HepG2 (cell line): ENCODE measurements around the gene ARL5A. TPM values are rescaled to one million over a fixed set of nuclear protein-coding genes. Genes with fewer than 3 reads are reported as not detected.

ENCODE experiments used
- BHLHE40 ChIP-seq: IDR thresholded peaks from 2 replicates; pipeline ENCODE4 v1.6.1; 2011; ENCODE audit warnings: low read length, improper control_type of control experiment
- CAMTA2 ChIP-seq: sonication (generic); formaldehyde crosslinking; IDR thresholded peaks from 2 replicates; pipeline ENCODE4 v1.4.0; 2020; ENCODE audit warnings: mild to moderate bottlenecking, missing genetic modification reagents, borderline replicate concordance
- EP300 ChIP-seq, 3 experiments: sonication (generic) in 1 of 3; formaldehyde crosslinking in 1 of 3; IDR thresholded peaks; 2 replicates each; pipeline versions ENCODE4 v1.5.1 to v1.6.1; 2011 to 2020; ENCODE audit warnings: low read depth in 2 of 3, low read length in 2 of 3, borderline replicate concordance in 1 of 3, improper control_type of control experiment in 1 of 3, mild to moderate bottlenecking in 1 of 3, missing genetic modification reagents in 1 of 3, moderate library complexity in 1 of 3
- HOXD1 ChIP-seq: sonication (generic); formaldehyde crosslinking; IDR thresholded peaks from 2 replicates; pipeline ENCODE4 v1.5.0; 2020; ENCODE audit warnings: missing genetic modification reagents
- KDM2A ChIP-seq: sonication (generic); formaldehyde crosslinking; IDR thresholded peaks from 2 replicates; pipeline ENCODE4 v1.4.0; 2020; ENCODE audit warnings: low read depth, missing genetic modification reagents, borderline replicate concordance
- MAFK ChIP-seq, 2 experiments: IDR thresholded peaks in 1 of 2; conservative IDR thresholded peaks in 1 of 2; 2 replicates each; pipeline ENCODE4 v1.6.1; 2011; ENCODE audit warnings: improper control_type of control experiment in 2 of 2, low read length in 2 of 2
- NFYC ChIP-seq: IDR thresholded peaks from 2 replicates; pipeline ENCODE4 v1.6.1; 2016; ENCODE audit warnings: missing genetic modification reagents, missing compliant biosample characterization
- NKX3-1 ChIP-seq: sonication (generic); formaldehyde crosslinking; IDR thresholded peaks from 2 replicates; pipeline ENCODE4 v1.5.0; 2020; ENCODE audit warnings: missing genetic modification reagents
- PBX3 ChIP-seq: sonication (generic); formaldehyde crosslinking; IDR thresholded peaks from 2 replicates; pipeline ENCODE4 v1.8.1; 2023; ENCODE audit warnings: missing genetic modification reagents, inconsistent platforms, borderline replicate concordance
- RNF2 ChIP-seq: fragments of 450-650 bp; conservative IDR thresholded peaks from 2 replicates; pipeline ENCODE4 v1.6.1; 2016; ENCODE audit warnings: low read depth
- SAP130 ChIP-seq: IDR thresholded peaks from 2 replicates; pipeline ENCODE4 v1.6.1; 2016; ENCODE audit warnings: low read depth
- ZBTB7B ChIP-seq: sonication (generic); formaldehyde crosslinking; IDR thresholded peaks from 2 replicates; pipeline ENCODE4 v1.4.0; 2020; ENCODE audit warnings: missing genetic modification reagents
- ZFP91 ChIP-seq: sonication (generic); formaldehyde crosslinking; IDR thresholded peaks from 2 replicates; pipeline ENCODE4 v1.9.0; 2022; ENCODE audit warnings: missing genetic modification reagents, mild to moderate bottlenecking, borderline replicate concordance
- ZNF142 ChIP-seq: sonication (generic); formaldehyde crosslinking; IDR thresholded peaks from 2 replicates; pipeline ENCODE4 v1.4.0; 2020; ENCODE audit warnings: missing genetic modification reagents
- ZNF691 ChIP-seq: sonication (generic); formaldehyde crosslinking; IDR thresholded peaks from 2 replicates; pipeline ENCODE4 v1.4.0; 2020; ENCODE audit warnings: missing genetic modification reagents, low read depth, mild to moderate bottlenecking, borderline replicate concordance
- polyA plus RNA-seq, 8 experiments: library from polyadenylated mRNA; depleted of rRNA in 3 of 8; stranded (reverse) in 7 of 8; unstranded in 1 of 8; fragments of >200 nt; fragmentation: Illumina TruSeq in 4 of 8; extraction: Trizol in 4 of 8; gene quantifications; 2 replicates each; pipeline versions ENCODE4 v1.2.1 to v1.2.3, GENCODE V29; 2011 to 2016; ENCODE audit warnings: low read depth in 4 of 8, missing spikeins in 1 of 8, mixed read lengths in 1 of 8; ENCODE audit not compliant: insufficient read depth in 1 of 8
- total RNA-seq, 5 experiments: library from RNA; depleted of rRNA; stranded (reverse); fragments of >200 nt; fragmentation: Illumina TruSeq; extraction: Trizol; gene quantifications; 2 replicates each; pipeline ENCODE4 v1.2.3, GENCODE V29; 2016; ENCODE audit warnings: low read depth in 1 of 5
- TF ChIP-seq, protein P1 (sequence below): sonication (generic); formaldehyde crosslinking; conservative IDR thresholded peaks from 2 replicates; pipeline ENCODE4 v1.8.0; 2022; ENCODE audit warnings: low read depth, missing genetic modification reagents

ARL5A gene
- total and polyA plus RNA-seq, 2 of the 13 experiments (the other 11 are each of a cell fraction or from before 2014, with no cell fraction given), result 47.5 to 149 TPM

DNA sequence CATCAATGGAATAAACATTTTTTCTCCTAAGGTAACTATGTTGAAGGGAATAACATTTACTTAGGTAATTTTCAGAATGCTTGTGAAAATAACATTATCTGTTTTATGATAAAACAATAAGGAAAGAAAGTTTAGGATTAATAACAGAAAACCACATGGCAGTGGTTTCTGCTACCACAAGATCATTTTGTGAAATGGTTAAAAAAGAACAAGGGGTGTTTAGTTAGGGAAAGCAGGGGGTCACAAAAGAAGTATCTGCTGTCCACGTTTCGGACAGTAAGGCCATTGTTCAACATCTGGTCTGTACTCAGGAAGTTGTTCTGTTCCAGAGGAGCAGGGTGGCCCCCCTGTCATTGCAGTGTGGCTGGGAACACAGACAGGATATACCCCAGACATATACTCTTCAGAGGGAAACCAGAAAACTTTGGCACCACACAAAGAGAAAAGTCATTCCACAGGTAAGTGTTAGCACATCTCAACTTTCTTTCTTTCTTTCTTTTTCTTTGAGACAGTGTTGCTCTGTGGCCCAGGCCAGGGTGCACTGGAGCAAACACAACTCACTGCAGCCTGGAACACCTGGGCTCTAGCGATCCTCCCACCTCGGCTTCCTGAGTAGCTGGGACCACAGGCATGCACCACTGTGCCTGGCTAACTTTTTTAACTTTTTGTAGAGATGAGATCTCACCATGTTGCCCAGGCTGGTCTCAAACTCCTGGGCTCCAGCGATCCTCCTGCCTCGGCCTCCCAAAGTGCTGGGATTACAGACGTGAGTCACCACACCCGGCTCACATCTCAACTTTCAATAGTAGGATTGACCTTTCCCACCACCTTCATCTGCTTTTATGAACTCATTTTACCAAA is 14.8 kb upstream of the ARL5A start (continued):
- TF ChIP-seq ZNF142 (CRISPR knock-in tag) (no peak), ZNF691 (no peak), NFYC (CRISPR knock-in tag) (no peak), MAFK (conservative IDR thresholded peaks at IDR 0.05 in 1 of 2, IDR thresholded peaks at IDR 0.05 in 1 of 2; ENCODE audit: low read length in 2 of 2) (no peak), CAMTA2 (CRISPR knock-in tag) (no peak), KDM2A (CRISPR knock-in tag) (peak; percentile 70; the same call in 1 of the 2 replicates), NKX3-1 (CRISPR knock-in tag) (no peak), PBX3 (no peak), ZBTB7B (CRISPR knock-in tag) (peak; percentile 80), EP300 (IDR thresholded peaks at IDR 0.05; ENCODE audit: low read depth in 2 of 2, low read length in 2 of 2) (peak in 1 of 2 experiments; percentile 71; a peak in 2 of 4 replicates), EP300 (CRISPR knock-in tag; IDR thresholded peaks at IDR 0.05; ENCODE audit: borderline replicate concordance) (no peak; the same call in 1 of the 2 replicates), HOXD1 (CRISPR knock-in tag) (no peak), BHLHE40 (0 out of 2 replicates have a peak, but pooled peaks have one; percentile 15), SAP130 (CRISPR knock-in tag) (peak; percentile 84), ZFP91 (CRISPR knock-in tag) (no peak), RNF2 (no peak)
- TF ChIP-seq, protein P1, sequence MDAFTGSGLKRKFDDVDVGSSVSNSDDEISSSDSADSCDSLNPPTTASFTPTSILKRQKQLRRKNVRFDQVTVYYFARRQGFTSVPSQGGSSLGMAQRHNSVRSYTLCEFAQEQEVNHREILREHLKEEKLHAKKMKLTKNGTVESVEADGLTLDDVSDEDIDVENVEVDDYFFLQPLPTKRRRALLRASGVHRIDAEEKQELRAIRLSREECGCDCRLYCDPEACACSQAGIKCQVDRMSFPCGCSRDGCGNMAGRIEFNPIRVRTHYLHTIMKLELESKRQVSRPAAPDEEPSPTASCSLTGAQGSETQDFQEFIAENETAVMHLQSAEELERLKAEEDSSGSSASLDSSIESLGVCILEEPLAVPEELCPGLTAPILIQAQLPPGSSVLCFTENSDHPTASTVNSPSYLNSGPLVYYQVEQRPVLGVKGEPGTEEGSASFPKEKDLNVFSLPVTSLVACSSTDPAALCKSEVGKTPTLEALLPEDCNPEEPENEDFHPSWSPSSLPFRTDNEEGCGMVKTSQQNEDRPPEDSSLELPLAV, result no peak
